ENCODE data around the gene MIPOL1. TPM values are rescaled to one million over a fixed set of nuclear protein-coding genes. Genes with fewer than 3 reads are reported as not detected.
"Not testable (repeated sequence)": the region's sequence is repeated elsewhere in the genome, so short reads cannot be mapped to it uniquely, and the experiment has no call there.

MIPOL1 gene
- total RNA-seq, 1 donor from 2014 or later, result 25.8 TPM

- no peak for DNase-seq (ENCODE audit: low spot score)
- no peak for ATAC-seq
- intact Hi-C loops (cut with DNase I), result no loop called here
Observed at GRCh38 chr14:37215345-37215744, 17.6 kb downstream of the MIPOL1 start.

GRCh38 chr14:37221073-37221472 lies 23.3 kb downstream of the MIPOL1 start:
- DNase-seq (ENCODE audit: low spot score) (no peak), ATAC-seq (no peak)
- intact Hi-C loops (cut with DNase I), result no loop called here

GRCh38 chr14:37223947-37224474 lies 26.3 kb downstream of the MIPOL1 start:
- DNase-seq (ENCODE audit: low spot score) (no peak), ATAC-seq (no peak)
- intact Hi-C loops (cut with DNase I), result no loop called here

GRCh38 chr14:37225668-37226067 lies 27.9 kb downstream of the MIPOL1 start:
- ATAC-seq; intact Hi-C loops (cut with DNase I); DNase-seq (ENCODE audit: low spot score): not testable (repeated sequence)

GRCh38 chr14:37230551-37231194 lies 32.9 kb downstream of the MIPOL1 start:
- DNase-seq (ENCODE audit: low spot score) (no peak), ATAC-seq (peak; percentile 59)
- intact Hi-C loops (cut with DNase I), result no loop called here

GRCh38 chr14:37232907-37233481 lies 35.3 kb downstream of the MIPOL1 start:
- intact Hi-C loops (cut with DNase I), result no loop called here
- DNase-seq (ENCODE audit: low spot score) (no peak), ATAC-seq (no peak)

GRCh38 chr14:37234222-37234621 lies 36.5 kb downstream of the MIPOL1 start:
- intact Hi-C loops (cut with DNase I), result no loop called here
- ATAC-seq, result no peak

GRCh38 chr14:37236044-37236443 lies 38.3 kb downstream of the MIPOL1 start:
- intact Hi-C loops (cut with DNase I); ATAC-seq; DNase-seq (ENCODE audit: low spot score): not testable (repeated sequence)

More at GRCh38 chr14:37234222-37234621, 36.5 kb downstream of the MIPOL1 start:
- no peak for DNase-seq (ENCODE audit: low spot score)

GRCh38 chr14:37237094-37237493 lies 39.4 kb downstream of the MIPOL1 start:
- no peak for DNase-seq (ENCODE audit: low spot score)
- intact Hi-C loops (cut with DNase I), result no loop called here
- ATAC-seq, result no peak

GRCh38 chr14:37237735-37238200 lies 40.0 kb downstream of the MIPOL1 start:
- DNase-seq (ENCODE audit: low spot score) (no peak), ATAC-seq (no peak)
- intact Hi-C loops (cut with DNase I), result no loop called here

- no peak for ATAC-seq
- intact Hi-C loops (cut with DNase I), result no loop called here
- DNase-seq (ENCODE audit: low spot score), result no peak
Observed at GRCh38 chr14:37241198-37241597, 43.5 kb downstream of the MIPOL1 start.

GRCh38 chr14:37246427-37246829 lies 48.7 kb downstream of the MIPOL1 start:
- DNase-seq (ENCODE audit: low spot score), result no peak
- ATAC-seq, result no peak
- intact Hi-C loops (cut with DNase I), result no loop called here

- intact Hi-C loops (cut with DNase I), result no loop called here
- DNase-seq (ENCODE audit: low spot score), result no peak
Observed at GRCh38 chr14:37247791-37248461, 50.2 kb downstream of the MIPOL1 start.

GRCh38 chr14:37251775-37252174 lies 54.0 kb downstream of the MIPOL1 start:
- intact Hi-C loops (cut with DNase I), result no loop called here
- ATAC-seq, result no peak
- DNase-seq (ENCODE audit: low spot score), result no peak

More at GRCh38 chr14:37247791-37248461, 50.2 kb downstream of the MIPOL1 start:
- ATAC-seq, result no peak

- intact Hi-C loops (cut with DNase I), result no loop called here
- no peak for DNase-seq (ENCODE audit: low spot score)
- no peak for ATAC-seq
Observed at GRCh38 chr14:37252434-37252833, 54.7 kb downstream of the MIPOL1 start.

GRCh38 chr14:37253905-37254304 lies 56.2 kb downstream of the MIPOL1 start:
- no peak for ATAC-seq

GRCh38 chr14:37254411-37254947 lies 56.7 kb downstream of the MIPOL1 start:
- DNase-seq (ENCODE audit: low spot score), result no peak
- intact Hi-C loops (cut with DNase I), result no loop called here
- no peak for ATAC-seq

More at GRCh38 chr14:37253905-37254304, 56.2 kb downstream of the MIPOL1 start:
- peak; percentile 60 for DNase-seq (ENCODE audit: low spot score)
- intact Hi-C loops (cut with DNase I), result no loop called here

- ATAC-seq (no peak), DNase-seq (ENCODE audit: low spot score) (no peak)
- intact Hi-C loops (cut with DNase I), result no loop called here
Observed at GRCh38 chr14:37257501-37258070, 59.8 kb downstream of the MIPOL1 start.

- intact Hi-C loops (cut with DNase I), result no loop called here
- ATAC-seq (no peak), DNase-seq (ENCODE audit: low spot score) (no peak)
Observed at GRCh38 chr14:37262649-37263048, 64.9 kb downstream of the MIPOL1 start.
